Activated CD8-positive, alpha-beta memory T cell treated with anti-CD3 and anti-CD28 coated beads for 36 hours (primary cell): Measurements from ENCODE around the gene HYOU1. TPM values are rescaled to one million over a fixed set of nuclear protein-coding genes. Genes with fewer than 3 reads are reported as not detected.
"Not testable (repeated sequence)": the region's sequence is repeated elsewhere in the genome, so short reads cannot be mapped to it uniquely, and the experiment has no call there.

Experiments used
- CTCF ChIA-PET: fragments of 350-600 bp; sonication (Branson Sonifier 250); formaldehyde crosslinking; loops from one replicate; lab custom pipeline; 2021; ENCODE audit warnings: antibody characterized with exemption; lab: Charles Lee
- POLR2A ChIA-PET: fragments of 350-600 bp; sonication (Branson Sonifier 250); formaldehyde crosslinking; loops from one replicate; lab custom pipeline; 2021; ENCODE audit warnings: antibody characterized with exemption; lab: Charles Lee
- total RNA-seq, 2 experiments: library from RNA; stranded (reverse); gene quantifications; one replicate each; pipeline ENCODE4 v1.2.3, GENCODE V29; 2021

HYOU1 gene
- total RNA-seq, 2 experiments from 2014 or later, result 151 to 159 TPM

DNA sequence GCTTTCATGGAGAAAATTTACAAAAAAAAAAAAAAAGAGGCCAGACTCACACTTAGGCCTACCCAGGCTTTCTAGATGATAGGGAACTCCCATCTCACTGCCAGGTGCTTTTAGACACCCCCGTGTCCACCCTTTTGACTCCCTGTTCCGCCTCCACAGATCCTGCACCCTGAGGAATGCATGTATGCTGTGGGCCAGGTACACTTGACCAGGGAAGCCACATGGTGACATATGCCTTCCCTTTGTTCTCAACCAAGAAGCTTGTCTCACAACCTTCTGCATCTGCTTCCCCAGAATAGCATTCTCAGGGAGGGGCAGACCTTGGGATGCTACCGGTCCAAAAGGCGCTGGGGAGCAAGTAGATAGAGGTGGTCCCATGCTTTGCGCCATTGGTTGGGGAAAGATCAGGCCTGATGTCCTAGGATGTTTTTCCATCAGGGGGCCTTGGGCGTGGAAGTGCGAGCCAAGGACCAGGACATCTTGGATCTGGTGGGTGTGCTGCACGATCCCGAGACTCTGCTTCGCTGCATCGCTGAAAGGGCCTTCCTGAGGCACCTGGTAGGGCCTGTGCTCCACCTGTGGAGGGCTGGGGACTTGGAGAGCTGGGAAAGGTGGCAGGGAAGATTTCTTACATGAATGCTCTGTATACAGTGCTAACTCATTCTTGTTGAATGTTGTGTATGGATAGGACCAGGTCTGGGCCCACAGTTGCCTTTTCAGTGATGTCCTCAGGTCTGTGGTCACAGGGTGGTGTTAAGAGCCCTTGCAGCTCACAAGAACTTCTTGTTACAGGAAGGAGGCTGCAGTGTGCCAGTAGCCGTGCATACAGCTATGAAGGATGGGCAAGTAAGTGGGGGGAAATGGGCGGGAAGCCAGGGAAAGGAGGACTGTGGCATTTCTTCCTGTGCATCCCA is 35.2 kb upstream of the HYOU1 start:
- CTCF ChIA-PET, result interaction anchor here (1.4 kb wide), 1 partner anchor 15 kb away, joined by 3 read pairs; the partner anchor contains the start of gene C2CD2L
- POLR2A ChIA-PET, result interaction anchor here (0.5 to 1.1 kb wide), 3 partner anchors 10 to 69 kb away, joined by 3 to 4 read pairs (median 4); no protein-coding TSS in a partner anchor

DNA sequence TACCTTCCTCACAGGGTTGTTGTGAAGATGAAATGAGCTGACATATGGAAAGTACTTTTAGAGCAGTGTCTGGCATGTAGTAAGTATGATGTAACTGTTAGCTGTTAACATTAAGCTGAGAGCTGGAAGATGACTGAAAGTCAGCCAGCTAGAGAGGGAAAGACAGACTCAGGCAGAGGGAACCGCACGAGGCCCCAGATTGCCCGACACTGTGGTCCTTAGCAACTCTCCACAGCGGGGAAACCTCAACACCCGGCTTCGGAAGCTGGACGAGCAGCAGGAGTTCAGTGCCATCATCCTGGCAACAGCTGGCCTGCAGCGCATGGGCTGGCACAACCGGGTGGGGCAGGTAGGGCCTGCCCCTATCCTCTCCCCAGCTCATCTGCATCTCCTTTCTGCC is 34.2 kb upstream of the HYOU1 start:
- ChIA-PET POLR2A (interaction anchor here (0.6 kb wide), 1 partner anchor 68 kb away, joined by 3 read pairs; no protein-coding TSS in a partner anchor), CTCF (interaction anchor here (0.7 to 1.4 kb wide), 2 partner anchors 16 to 17 kb away, joined by 3 read pairs; partner anchors contain the start of gene C2CD2L)

GRCh38 chr11:119089319-119089718 is 32.3 kb upstream of the HYOU1 start:
- ChIA-PET CTCF (no interaction called here), POLR2A (interaction anchor here (0.5 kb wide), 1 partner anchor 217 kb away, joined by 5 read pairs; no protein-coding TSS in a partner anchor)

GRCh38 chr11:119088406-119088805 is 31.4 kb upstream of the HYOU1 start:
- ChIA-PET POLR2A (no interaction called here), CTCF (no interaction called here)

DNA sequence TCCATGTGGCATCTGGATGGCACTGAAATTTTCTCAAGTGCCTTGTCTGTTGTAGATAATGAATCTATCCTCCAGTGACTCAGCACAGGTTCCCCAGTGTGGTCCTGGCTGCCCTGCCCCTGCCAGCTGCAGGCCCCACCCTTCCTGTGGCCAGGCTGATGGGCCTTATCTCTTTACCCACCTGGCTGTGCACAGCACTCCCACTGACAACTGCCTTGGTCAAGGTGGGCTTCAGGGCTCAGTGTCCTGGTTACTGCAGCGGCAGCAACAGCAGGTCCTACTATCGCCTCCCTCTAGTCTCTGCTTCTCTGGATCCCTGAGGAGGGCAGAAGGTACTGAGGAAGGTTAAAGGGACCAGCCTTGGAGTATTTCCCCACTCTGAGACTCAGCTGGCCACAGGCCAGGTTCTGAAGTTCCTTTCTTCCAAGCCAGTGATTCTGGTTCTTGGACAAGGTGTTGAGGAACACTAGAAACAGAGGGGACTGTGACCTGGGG is 30.8 kb upstream of the HYOU1 start:
- CTCF ChIA-PET, result interaction anchor here (0.7 kb wide), 1 partner anchor 109 kb away, joined by 3 read pairs; no protein-coding TSS in a partner anchor
- POLR2A ChIA-PET, result no interaction called here

DNA sequence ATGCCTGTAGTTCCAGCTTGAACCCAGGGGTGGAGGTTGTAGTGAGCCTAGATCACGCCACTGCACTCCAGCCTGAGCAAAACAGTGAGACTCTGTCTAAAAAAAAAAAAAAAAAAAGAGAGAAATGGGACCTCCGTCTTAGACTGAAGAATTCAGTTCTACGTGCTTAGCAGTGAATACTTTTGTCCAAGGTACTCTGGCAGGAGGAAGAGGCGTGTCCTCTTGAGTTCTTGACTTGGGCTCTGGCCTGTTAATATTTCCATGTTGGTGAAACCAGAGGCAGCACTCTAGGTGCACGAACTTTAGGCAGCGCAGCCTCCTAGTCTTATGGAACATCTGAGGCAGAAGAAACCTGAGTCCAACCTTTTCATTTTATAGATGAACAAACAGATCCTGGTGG is 30.1 kb upstream of the HYOU1 start:
- POLR2A ChIA-PET, result interaction anchor here (3.2 kb wide), 1 partner anchor 8 kb away, joined by 44 read pairs; a partner anchor contains a TSS
- CTCF ChIA-PET, result interaction anchor here (0.6 to 0.7 kb wide), 2 partner anchors 110 to 794 kb away, joined by 3 read pairs; no protein-coding TSS in a partner anchor

- ChIA-PET POLR2A (interaction anchor here (0.6 to 3.2 kb wide), 13 partner anchors 10 to 235 kb away, joined by 3 to 44 read pairs (median 7); partner anchors contain the start of gene VPS11), CTCF (interaction anchor here (0.6 to 3.0 kb wide), 9 partner anchors 10 to 334 kb away, joined by 3 to 18 read pairs (median 3); partner anchors contain the start of genes C2CD2L, SLC37A4 and VPS11)
Observed at GRCh38 chr11:119085437-119085847, 28.4 kb upstream of the HYOU1 start.

DNA sequence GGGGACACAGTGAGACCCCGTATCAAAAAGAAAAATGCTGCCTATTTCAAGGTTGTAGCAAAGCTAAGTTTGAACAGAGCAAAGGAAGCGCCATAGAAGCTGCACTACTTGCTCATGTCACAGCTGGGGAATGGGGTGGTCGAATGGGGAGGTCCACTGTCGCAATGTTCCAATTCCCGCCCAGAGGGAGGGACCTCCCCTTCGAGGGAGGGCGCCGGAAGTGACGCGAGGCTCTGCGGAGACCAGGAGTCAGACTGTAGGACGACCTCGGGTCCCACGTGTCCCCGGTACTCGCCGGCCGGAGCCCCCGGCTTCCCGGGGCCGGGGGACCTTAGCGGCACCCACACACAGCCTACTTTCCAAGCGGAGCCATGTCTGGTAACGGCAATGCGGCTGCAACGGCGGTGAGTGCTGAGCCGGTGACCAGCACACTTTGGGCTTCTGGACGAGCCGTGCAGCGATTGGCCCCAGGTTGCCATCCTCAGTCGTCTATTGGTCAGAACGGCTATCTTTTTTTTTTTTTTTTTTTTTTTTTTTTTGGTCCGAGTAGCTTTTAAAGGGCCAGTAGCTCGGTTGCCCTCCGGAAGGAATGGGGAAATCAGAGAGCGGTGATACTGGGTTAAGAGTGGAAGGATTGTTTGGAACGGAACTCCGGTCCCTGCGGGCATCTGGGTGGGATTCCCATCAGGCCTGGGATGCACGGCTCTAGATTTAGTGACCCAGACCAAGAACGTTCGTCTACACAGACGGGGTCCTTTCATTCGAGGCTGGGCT is 27.8 kb upstream of the HYOU1 start, which contains the start of gene HMBS:
TSS of gene HMBS (plus strand) at position 219 of the 774 bp plus-strand sequence. CDS start at position 372, 153 bp downstream.
- ChIA-PET CTCF (interaction anchor here (0.6 to 3.0 kb wide), 8 partner anchors 10 to 333 kb away, joined by 3 to 18 read pairs (median 4); partner anchors contain the start of genes CXCR5, SLC37A4 and VPS11), POLR2A (interaction anchor here (0.5 to 3.2 kb wide), 13 partner anchors 10 to 1767 kb away, joined by 3 to 44 read pairs (median 7); partner anchors contain the start of gene VPS11)

GRCh38 chr11:119081682-119082260 is 24.8 kb upstream of the HYOU1 start:
- ChIA-PET CTCF (interaction anchor here (0.9 to 1.1 kb wide), 2 partner anchors 9 to 14 kb away, joined by 3 read pairs; partner anchors contain the start of gene VPS11), POLR2A (no interaction called here)

GRCh38 chr11:119078675-119079420 is 21.8 kb upstream of the HYOU1 start:
- ChIA-PET POLR2A (interaction anchor here (0.5 kb wide), 1 partner anchor 58 kb away, joined by 7 read pairs; no protein-coding TSS in a partner anchor), CTCF (no interaction called here)

DNA sequence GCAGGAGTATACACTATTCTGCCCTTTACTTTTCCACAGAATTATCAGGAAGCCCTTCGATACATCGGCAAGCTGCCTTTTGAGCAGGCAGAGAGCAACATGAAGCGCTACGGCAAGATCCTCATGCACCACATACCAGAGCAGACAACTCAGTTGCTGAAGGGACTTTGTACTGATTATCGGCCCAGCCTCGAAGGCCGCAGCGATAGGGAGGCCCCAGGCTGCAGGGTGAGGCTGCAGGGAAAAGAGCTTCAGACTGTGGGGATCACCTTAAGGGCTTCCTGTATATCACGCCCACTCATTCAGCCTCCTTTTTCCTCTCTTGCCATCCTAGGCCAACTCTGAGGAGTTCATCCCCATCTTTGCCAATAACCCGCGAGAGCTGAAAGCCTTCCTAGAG is 20.8 kb upstream of the HYOU1 start:
- ChIA-PET CTCF (no interaction called here), POLR2A (no interaction called here)

DNA sequence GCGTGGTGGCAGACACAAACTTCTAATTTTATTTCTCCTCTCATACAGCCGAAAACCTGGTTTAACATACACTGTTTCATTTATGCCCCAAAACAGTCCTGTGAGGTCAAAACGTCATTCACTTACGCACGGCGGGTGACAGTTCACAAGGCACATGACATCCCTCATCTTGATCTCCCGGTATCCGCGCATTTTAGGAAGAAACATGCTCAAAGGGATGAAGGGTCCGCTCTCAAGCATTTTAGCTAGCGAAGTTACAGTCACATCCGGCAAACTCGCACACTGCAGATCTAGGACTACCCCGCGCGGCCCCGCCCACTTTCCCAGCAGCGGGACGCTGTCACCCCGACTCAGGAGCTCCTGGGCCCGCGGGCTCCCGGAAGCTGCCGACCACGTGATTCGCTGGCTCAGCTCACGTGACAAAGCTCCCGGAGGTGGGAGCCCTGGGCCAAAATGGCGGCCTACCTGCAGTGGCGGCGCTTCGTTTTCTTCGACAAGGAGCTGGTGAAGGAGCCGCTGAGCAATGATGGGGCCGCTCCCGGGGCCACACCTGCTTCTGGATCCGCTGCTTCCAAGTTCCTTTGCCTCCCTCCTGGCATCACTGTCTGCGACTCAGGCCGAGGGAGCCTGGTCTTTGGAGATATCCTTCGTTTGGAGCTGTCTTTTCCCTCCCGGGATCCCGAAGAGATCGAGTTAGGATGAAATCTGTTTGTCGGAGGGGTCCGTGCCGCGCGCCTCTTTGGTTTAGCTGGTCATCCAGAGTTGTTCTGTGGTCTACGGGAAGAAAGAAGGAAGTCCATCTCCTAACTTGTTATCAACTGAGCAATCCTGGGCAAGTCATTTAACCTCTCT is 10.6 kb upstream of the HYOU1 start, which contains the start of gene VPS11:
TSS of gene VPS11 (plus strand) at position 448 of the 852 bp plus-strand sequence. CDS start at position 454, 6 bp downstream.
- CTCF ChIA-PET, result interaction anchor here (0.7 to 1.6 kb wide), 12 partner anchors 11 to 273 kb away, joined by 3 to 8 read pairs (median 4); partner anchors contain the start of genes DPAGT1 and HMBS
- POLR2A ChIA-PET, result interaction anchor here (0.7 to 2.0 kb wide), 10 partner anchors 11 to 139 kb away, joined by 3 to 21 read pairs (median 5); partner anchors contain the start of genes CBL, DPAGT1, HINFP and HMBS

GRCh38 chr11:119065369-119065768 is 8.4 kb upstream of the HYOU1 start:
- POLR2A ChIA-PET, result no interaction called here

DNA sequence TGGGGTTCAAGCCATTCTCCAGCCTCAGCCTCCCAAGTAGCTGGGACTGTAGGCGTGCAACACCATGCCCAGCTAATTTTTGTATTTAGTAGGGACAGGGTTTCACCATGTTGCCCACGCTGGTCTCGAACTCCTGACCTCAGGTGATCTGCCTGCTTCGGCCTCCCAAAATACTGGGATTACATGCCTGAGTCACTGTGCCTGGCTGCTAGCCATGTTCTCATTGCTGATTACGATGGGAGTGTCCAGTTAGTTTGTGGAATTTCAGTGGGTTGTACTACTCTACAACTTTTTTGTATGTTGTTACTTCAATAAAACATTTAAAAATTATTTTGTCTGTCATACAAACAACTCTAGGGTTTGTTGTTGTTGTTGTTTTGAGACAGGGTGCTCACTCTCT is 5.8 kb upstream of the HYOU1 start:
- POLR2A ChIA-PET, result no interaction called here

More at GRCh38 chr11:119065369-119065768, 8.4 kb upstream of the HYOU1 start:
- CTCF ChIA-PET, result interaction anchor here (0.8 to 2.2 kb wide), 4 partner anchors 9 to 140 kb away, joined by 3 to 9 read pairs (median 5); partner anchors contain the start of genes CBL and HMBS

DNA sequence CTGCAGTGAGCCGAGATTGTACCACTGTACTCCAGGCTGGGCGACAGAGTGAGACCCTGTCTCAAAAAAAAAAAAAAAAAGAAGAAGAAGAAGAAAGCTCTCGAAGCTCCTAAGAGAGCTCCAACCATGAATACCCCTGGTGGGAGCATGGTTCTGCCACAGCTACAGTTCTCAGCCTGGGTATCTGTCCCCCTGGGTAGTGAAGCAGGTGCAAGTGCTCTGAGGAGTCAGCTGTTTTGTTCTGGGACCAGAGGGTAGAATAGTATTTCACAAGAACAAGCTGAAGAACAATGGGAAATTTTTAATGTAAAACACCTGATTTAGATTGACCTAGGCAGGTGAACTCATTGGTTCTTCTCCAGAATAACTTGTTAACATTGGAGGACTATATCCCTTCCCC is 4.3 kb upstream of the HYOU1 start:
- ChIA-PET POLR2A (no interaction called here), CTCF (interaction anchor here (0.8 kb wide), 1 partner anchor 10 kb away, joined by 3 read pairs; no protein-coding TSS in a partner anchor)

More for the DNA sequence above, 5.8 kb upstream of the HYOU1 start:
- CTCF ChIA-PET, result interaction anchor here (0.6 kb wide), 1 partner anchor 36 kb away, joined by 3 read pairs; no protein-coding TSS in a partner anchor

- CTCF ChIA-PET, result not testable (repeated sequence)
- POLR2A ChIA-PET, result interaction anchor here (0.5 kb wide), 1 partner anchor 22 kb away, joined by 5 read pairs; no protein-coding TSS in a partner anchor
Observed at GRCh38 chr11:119059128-119059527, 2.1 kb upstream of the HYOU1 start.
